Naive thymus-derived CD4-positive, alpha-beta T cell (primary cell): Measurements from ENCODE around the gene NXN. TPM values are rescaled to one million over a fixed set of nuclear protein-coding genes. Genes with fewer than 3 reads are reported as not detected.

ENCODE experiments used
- ATAC-seq: fragments of 150-1000 bp; cut with Tn5 transposase; 2 replicates; pipeline ENCODE4 v1.10.0; 2021; ENCODE audit warnings: mild to moderate bottlenecking, moderate library complexity
- CTCF ChIA-PET: fragments of 350-600 bp; sonication (Branson Sonifier 250); formaldehyde crosslinking; loops from one replicate; lab custom pipeline; 2021; ENCODE audit warnings: antibody characterized with exemption; lab: Charles Lee
- POLR2A ChIA-PET: fragments of 350-600 bp; sonication (Branson Sonifier 250); formaldehyde crosslinking; loops from one replicate; lab custom pipeline; 2021; ENCODE audit warnings: antibody characterized with exemption, inconsistent platforms; lab: Charles Lee
- DNase-seq, 9 donors: peaks; one replicate each; pipeline versions ENCODE4 v3.0.0 to v3.0.0-alpha.2; 2020 to 2022; ENCODE audit warnings: mixed read lengths in 1 of 9
- H3K27ac ChIP-seq: one replicate; pipeline ENCODE4 v1.7.0; 2013; ENCODE audit warnings: mild to moderate bottlenecking, low read depth, low read length, moderate library complexity
- H3K27me3 ChIP-seq, 2 donors: one replicate each; pipeline ENCODE4 v1.7.0; 2013; ENCODE audit warnings: low read length in 2 of 2, mild to moderate bottlenecking in 2 of 2, moderate library complexity in 2 of 2; ENCODE audit not compliant: control insufficient read depth in 2 of 2, insufficient read depth in 2 of 2
- H3K36me3 ChIP-seq, 3 experiments: 1 replicate in 2 of 3; 2 replicates in 1 of 3; pipeline ENCODE4 v1.7.0; 2013; ENCODE audit warnings: low read length in 3 of 3, mild to moderate bottlenecking in 3 of 3, moderate library complexity in 1 of 3; ENCODE audit not compliant: insufficient read depth in 3 of 3, control insufficient read depth in 2 of 3
- H3K4me1 ChIP-seq, 2 donors: one replicate each; pipeline ENCODE4 v1.7.0; 2013; ENCODE audit warnings: low read length in 2 of 2, mild to moderate bottlenecking in 2 of 2, moderate library complexity in 1 of 2; ENCODE audit not compliant: control insufficient read depth in 2 of 2, insufficient read depth in 2 of 2
- H3K4me3 ChIP-seq: 2 replicates; pipeline ENCODE4 v1.7.0; 2013; ENCODE audit warnings: mild to moderate bottlenecking, low read length
- H3K9me3 ChIP-seq, 3 experiments: 1 replicate in 2 of 3; 2 replicates in 1 of 3; pipeline ENCODE4 v1.7.0; 2013; ENCODE audit warnings: low read length in 3 of 3; ENCODE audit not compliant: control insufficient read depth in 2 of 3
- H3K27ac Mint-ChIP-seq, 9 donors: one replicate each; pipeline ENCODE4 v1.8.0; 2020 to 2022; ENCODE audit warnings: mixed read lengths in 9 of 9, mild to moderate bottlenecking in 8 of 9, moderate library complexity in 5 of 9, inconsistent platforms in 2 of 9
- H3K27me3 Mint-ChIP-seq, 5 donors: one replicate each; pipeline ENCODE4 v1.8.0; 2021 to 2022; ENCODE audit warnings: mixed read lengths in 5 of 5, mild to moderate bottlenecking in 1 of 5
- H3K36me3 Mint-ChIP-seq, 5 donors: one replicate each; pipeline ENCODE4 v1.8.0; 2020 to 2022; ENCODE audit warnings: mixed read lengths in 5 of 5, mild to moderate bottlenecking in 3 of 5, inconsistent platforms in 1 of 5
- H3K4me1 Mint-ChIP-seq, 7 donors: one replicate each; pipeline ENCODE4 v1.8.0; 2020 to 2022; ENCODE audit warnings: mixed read lengths in 7 of 7, mild to moderate bottlenecking in 3 of 7, inconsistent platforms in 1 of 7
- H3K4me3 Mint-ChIP-seq, 10 donors: one replicate each; pipeline ENCODE4 v1.8.0; 2020 to 2022; ENCODE audit warnings: mild to moderate bottlenecking in 10 of 10, mixed read lengths in 10 of 10, moderate library complexity in 6 of 10, inconsistent platforms in 2 of 10
- H3K9me3 Mint-ChIP-seq, 11 donors: one replicate each; pipeline ENCODE4 v1.8.0; 2020 to 2022; ENCODE audit warnings: mixed read lengths in 11 of 11, mild to moderate bottlenecking in 4 of 11, inconsistent platforms in 1 of 11, moderate library complexity in 1 of 11
- intact Hi-C, 2 donors: fragments of 100-400 bp; cut with micrococcal nuclease; formaldehyde crosslinking; loops; one replicate each; pipeline ENCODE4 v1.15.1; 2023
- polyA plus RNA-seq, 2 donors: library from polyadenylated mRNA; unstranded; fragments of 300-500 nt; fragmentation: Illumina TruSeq; gene quantifications; one replicate each; pipeline ENCODE4 v1.2.3, GENCODE V29; 2021
- total RNA-seq, 6 experiments: library from RNA in 5 of 6; stranded (reverse) in 5 of 6; gene quantifications; 1 replicate in 5 of 6; 2 replicates in 1 of 6; pipeline ENCODE4 v1.2.3 and lab custom pipeline; 2021 to 2026

Gene NXN
- total and polyA plus RNA-seq, 7 experiments from 2014 or later, result 0.10 to 0.84 (median 0.30) TPM; not detected in 2

GRCh38 chr17:1002771-1003555 lies 23.4 kb upstream of the NXN start:
- intact Hi-C loops, result no loop called here
- Mint-ChIP-seq H3K27me3 (no peaks in the 10 kb centered on the region), H3K36me3 (peaks cover 10 to 21% (median 18%) of the 10 kb centered on the region in 5 donors), H3K4me1 (peaks cover 15 to 35% (median 26%) of the 10 kb centered on the region in 7 donors), H3K9me3 (no peaks in the 10 kb centered on the region), H3K4me3 (no peak overlapping the region), H3K27ac (peak overlapping the region in 3 of 9 donors; percentile 12 to 71 (median 29))
- peaks cover 6 to 82% (median 16%) of the 10 kb centered on the region in 3 experiments for H3K36me3 ChIP-seq
- H3K4me1 ChIP-seq, result peaks cover 6 to 10% of the 10 kb centered on the region in 2 donors
- DNase-seq (no peak), ATAC-seq (no peak)
- ChIA-PET POLR2A (no interaction called here), CTCF (interaction anchor here (0.6 kb wide), 1 partner anchor 355 kb away, joined by 4 read pairs; no protein-coding TSS in a partner anchor)
- H3K4me3 ChIP-seq, result no peak overlapping the region
- H3K27ac ChIP-seq, result no peak overlapping the region
- H3K27me3 ChIP-seq, result no peaks in the 10 kb centered on the region
- no peaks in the 10 kb centered on the region for H3K9me3 ChIP-seq

GRCh38 chr17:1002412-1002753 lies 22.8 kb upstream of the NXN start:
- no peak overlapping the region for H3K27ac ChIP-seq
- intact Hi-C loops, result no loop called here
- H3K27ac Mint-ChIP-seq, result peak overlapping the region in 1 of 9 donors; percentile 23
- no peaks in the 10 kb centered on the region for H3K27me3 ChIP-seq
- peaks cover 19 to 39% (median 28%) of the 10 kb centered on the region in 7 donors for H3K4me1 Mint-ChIP-seq
- ATAC-seq (no peak), DNase-seq (no peak)
- H3K4me3 Mint-ChIP-seq, result no peak overlapping the region
- peaks cover 10 to 21% (median 18%) of the 10 kb centered on the region in 5 donors for H3K36me3 Mint-ChIP-seq
- no peak overlapping the region for H3K4me3 ChIP-seq
- POLR2A ChIA-PET, result no interaction called here
- peaks cover 12 to 16% of the 10 kb centered on the region in 2 donors for H3K4me1 ChIP-seq
- no peaks in the 10 kb centered on the region for H3K9me3 Mint-ChIP-seq
- CTCF ChIA-PET, result no interaction called here
- H3K36me3 ChIP-seq, result peaks cover 6 to 76% (median 16%) of the 10 kb centered on the region in 3 experiments
- no peaks in the 10 kb centered on the region for H3K9me3 ChIP-seq
- no peaks in the 10 kb centered on the region for H3K27me3 Mint-ChIP-seq

- POLR2A ChIA-PET, result interaction anchor here (0.8 kb wide), 1 partner anchor 213 kb away, joined by 3 read pairs; no protein-coding TSS in a partner anchor
These were observed 22.2 kb upstream of the NXN start for GRCh38 chr17:1001640-1002411.

GRCh38 chr17:1000597-1001461 lies 21.3 kb upstream of the NXN start:
- ATAC-seq (no peak), DNase-seq (no peak)
- peak overlapping the region in 2 of 9 donors; percentile 26 to 77 for H3K27ac Mint-ChIP-seq

More at GRCh38 chr17:1001640-1002411, 22.2 kb upstream of the NXN start:
- CTCF ChIA-PET, result interaction anchor here (0.5 to 1.6 kb wide), 2 partner anchors 19 to 205 kb away, joined by 3 read pairs; no protein-coding TSS in a partner anchor
- Mint-ChIP-seq H3K36me3 (peaks cover 10 to 21% (median 18%) of the 10 kb centered on the region in 5 donors), H3K4me3 (no peak overlapping the region), H3K27ac (peak overlapping the region in 1 of 9 donors; percentile 23), H3K9me3 (peaks cover 0 to 1% (median 0%) of the 10 kb centered on the region in 11 donors), H3K4me1 (peaks cover 19 to 42% (median 29%) of the 10 kb centered on the region in 7 donors), H3K27me3 (peaks cover 0 to under 1% (median 0%) of the 10 kb centered on the region in 5 donors)
- no peak for ATAC-seq
- H3K27ac ChIP-seq, result no peak overlapping the region
- no peaks in the 10 kb centered on the region for H3K27me3 ChIP-seq
- peaks cover 6 to 77% (median 16%) of the 10 kb centered on the region in 3 experiments for H3K36me3 ChIP-seq
- intact Hi-C loops, result no loop called here
- peaks cover 14 to 16% of the 10 kb centered on the region in 2 donors for H3K4me1 ChIP-seq
- H3K9me3 ChIP-seq, result no peaks in the 10 kb centered on the region
- no peak for DNase-seq
- no peak overlapping the region for H3K4me3 ChIP-seq

GRCh38 chr17:998111-998510 lies 18.5 kb upstream of the NXN start:
- Mint-ChIP-seq H3K36me3 (peaks cover 10 to 21% (median 16%) of the 10 kb centered on the region in 5 donors), H3K9me3 (peaks cover 0 to 21% (median 7%) of the 10 kb centered on the region in 11 donors), H3K27me3 (peaks cover 0 to 2% (median 0%) of the 10 kb centered on the region in 5 donors), H3K4me1 (peaks cover 13 to 35% (median 24%) of the 10 kb centered on the region in 7 donors), H3K4me3 (peak overlapping the region; percentile 96 to 100 (median 98)), H3K27ac (peak overlapping the region; percentile 30 to 99 (median 88))
- H3K4me1 ChIP-seq, result peaks cover 14 to 16% of the 10 kb centered on the region in 2 donors
- ChIA-PET CTCF (interaction anchor here (4.1 kb wide), 1 partner anchor 17 kb away, joined by 35 read pairs; the partner anchor contains the start of gene NXN), POLR2A (interaction anchor here (1.5 to 3.3 kb wide), 2 partner anchors 18 to 217 kb away, joined by 5 to 25 read pairs; partner anchors contain the start of genes GLOD4 and NXN)
- H3K4me3 ChIP-seq, result peak overlapping the region; percentile 98
- H3K27me3 ChIP-seq, result no peaks in the 10 kb centered on the region
- peaks cover 6 to 43% (median 11%) of the 10 kb centered on the region in 3 experiments for H3K36me3 ChIP-seq
- no peak for DNase-seq
- no peak for ATAC-seq
- intact Hi-C loops, result loop anchor here (2.0 to 5.0 kb wide), 2 partner anchors 203 to 856 kb away; a partner anchor contains a TSS
- peaks cover 0 to 16% (median 7%) of the 10 kb centered on the region in 3 experiments for H3K9me3 ChIP-seq
- peak overlapping the region; percentile 22 for H3K27ac ChIP-seq

More at GRCh38 chr17:1000597-1001461, 21.3 kb upstream of the NXN start:
- Histone ChIP-seq H3K4me1 (peaks cover 14 to 16% of the 10 kb centered on the region in 2 donors), H3K4me3 (no peak overlapping the region), H3K27ac (no peak overlapping the region), H3K27me3 (no peaks in the 10 kb centered on the region), H3K36me3 (peaks cover 6 to 70% (median 16%) of the 10 kb centered on the region in 3 experiments), H3K9me3 (no peaks in the 10 kb centered on the region)
- CTCF ChIA-PET, result interaction anchor here (0.6 to 1.6 kb wide), 2 partner anchors 204 to 287 kb away, joined by 3 read pairs; no protein-coding TSS in a partner anchor
- intact Hi-C loops, result no loop called here
- Mint-ChIP-seq H3K9me3 (peaks cover 0 to 3% (median 0%) of the 10 kb centered on the region in 11 donors), H3K4me3 (no peak overlapping the region), H3K36me3 (peaks cover 10 to 21% (median 18%) of the 10 kb centered on the region in 5 donors), H3K27me3 (peaks cover 0 to 2% (median 0%) of the 10 kb centered on the region in 5 donors), H3K4me1 (peaks cover 19 to 45% (median 32%) of the 10 kb centered on the region in 7 donors)
- POLR2A ChIA-PET, result interaction anchor here (0.8 to 1.2 kb wide), 2 partner anchors 212 to 219 kb away, joined by 3 to 4 read pairs; partner anchors contain the start of genes GLOD4 and MRM3
